Choroid plexus epithelial cell (primary cell): Measurements from ENCODE around the gene DAZAP2.
A peak's percentile ranks its signal among the peaks of the same experiment; 100 is the strongest.

ENCODE experiments used
- DNase-seq: peaks from one replicate; pipeline ENCODE4 v3.0.0-alpha.2; 2010; ENCODE audit warnings: low read depth
- H3K4me3 ChIP-seq: 2 replicates; pipeline ENCODE4 v1.5.1; 2011; ENCODE audit warnings: low read depth, mild to moderate bottlenecking, control low read depth, low read length, moderate library complexity
- TF ChIP-seq, protein P1 (sequence below): conservative IDR thresholded peaks from 2 replicates; pipeline ENCODE4 v1.5.1; 2011; ENCODE audit warnings: low read depth, mild to moderate bottlenecking, control low read depth, inconsistent platforms, low read length, moderate library complexity

Gene DAZAP2

DNA sequence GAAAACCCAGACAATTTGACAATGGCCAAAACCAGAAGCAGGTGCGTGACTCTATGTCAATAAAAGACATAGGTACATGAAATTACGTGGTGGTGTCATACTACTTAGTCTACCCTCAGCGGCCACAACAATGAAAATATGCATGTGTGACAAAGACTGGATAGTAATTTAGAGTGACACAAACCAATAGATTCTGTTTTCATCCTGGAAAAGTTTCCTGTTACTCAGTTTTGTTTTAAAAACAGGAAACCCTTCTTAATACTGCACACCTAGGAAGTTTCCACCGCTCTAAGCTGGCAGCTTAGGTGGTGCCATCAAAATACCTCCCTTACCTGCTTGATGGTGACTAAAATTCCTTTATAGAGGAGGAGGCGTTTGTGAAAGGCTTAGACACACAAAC is 35.9 kb upstream of the DAZAP2 start:
- H3K4me3 ChIP-seq, result no peak overlapping the region
- TF ChIP-seq, protein P1, sequence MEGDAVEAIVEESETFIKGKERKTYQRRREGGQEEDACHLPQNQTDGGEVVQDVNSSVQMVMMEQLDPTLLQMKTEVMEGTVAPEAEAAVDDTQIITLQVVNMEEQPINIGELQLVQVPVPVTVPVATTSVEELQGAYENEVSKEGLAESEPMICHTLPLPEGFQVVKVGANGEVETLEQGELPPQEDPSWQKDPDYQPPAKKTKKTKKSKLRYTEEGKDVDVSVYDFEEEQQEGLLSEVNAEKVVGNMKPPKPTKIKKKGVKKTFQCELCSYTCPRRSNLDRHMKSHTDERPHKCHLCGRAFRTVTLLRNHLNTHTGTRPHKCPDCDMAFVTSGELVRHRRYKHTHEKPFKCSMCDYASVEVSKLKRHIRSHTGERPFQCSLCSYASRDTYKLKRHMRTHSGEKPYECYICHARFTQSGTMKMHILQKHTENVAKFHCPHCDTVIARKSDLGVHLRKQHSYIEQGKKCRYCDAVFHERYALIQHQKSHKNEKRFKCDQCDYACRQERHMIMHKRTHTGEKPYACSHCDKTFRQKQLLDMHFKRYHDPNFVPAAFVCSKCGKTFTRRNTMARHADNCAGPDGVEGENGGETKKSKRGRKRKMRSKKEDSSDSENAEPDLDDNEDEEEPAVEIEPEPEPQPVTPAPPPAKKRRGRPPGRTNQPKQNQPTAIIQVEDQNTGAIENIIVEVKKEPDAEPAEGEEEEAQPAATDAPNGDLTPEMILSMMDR, result no peak
- no peak for DNase-seq

DNA sequence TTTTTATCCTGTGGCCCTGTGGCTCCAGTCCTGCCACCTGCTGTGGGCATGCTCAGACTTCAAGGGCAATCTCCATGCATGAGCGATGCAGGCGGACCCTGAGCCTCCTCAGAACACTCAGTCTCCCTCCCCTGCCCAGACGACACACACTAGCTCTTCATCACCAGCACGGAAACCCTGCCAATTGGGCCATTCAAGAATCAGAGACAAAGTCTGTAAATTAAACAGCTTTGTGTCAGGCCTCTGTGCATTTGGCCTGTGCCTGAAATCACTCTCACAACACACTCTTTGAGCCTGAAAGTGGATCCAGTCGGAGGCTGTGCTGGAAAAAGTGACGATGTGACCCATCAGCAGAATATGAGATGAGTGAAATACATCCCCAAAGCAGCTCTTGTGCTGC is 33.3 kb upstream of the DAZAP2 start:
- DNase-seq, result no peak
- no peak overlapping the region for H3K4me3 ChIP-seq
- TF ChIP-seq, protein P1, result no peak

DNA sequence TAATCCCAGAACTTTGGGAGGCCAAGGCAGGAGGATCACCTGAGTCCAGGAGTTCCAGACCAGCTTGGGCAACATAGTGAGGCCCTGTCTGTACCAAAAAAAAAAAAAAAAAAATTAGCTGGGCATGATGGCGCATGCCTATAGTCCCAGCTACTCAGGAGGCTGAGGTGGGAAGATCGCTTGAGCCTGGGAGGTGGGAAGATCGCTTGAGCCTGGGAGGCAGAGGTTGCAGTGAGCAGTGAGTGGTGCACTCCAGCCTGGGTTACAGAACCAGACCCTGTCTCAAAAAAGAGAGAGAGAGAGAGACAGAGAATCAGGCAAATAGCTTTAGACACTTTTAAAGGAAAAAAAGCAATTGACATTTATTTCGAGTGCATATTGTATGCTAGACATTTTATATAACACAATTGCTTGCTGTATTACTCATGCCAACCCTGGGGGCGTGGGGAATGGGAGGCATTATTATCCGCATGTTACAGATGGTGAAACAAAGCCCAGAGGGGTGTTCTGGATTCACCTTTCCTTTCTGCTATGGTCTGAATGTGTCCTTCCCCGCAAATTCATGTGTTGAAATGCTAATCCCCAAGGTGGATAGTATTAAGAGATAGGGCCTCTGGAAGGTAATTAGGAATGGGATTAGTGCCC is 30.5 kb upstream of the DAZAP2 start:
- TF ChIP-seq, protein P1, result no peak
- H3K4me3 ChIP-seq, result no peak overlapping the region
- no peak for DNase-seq

DNA sequence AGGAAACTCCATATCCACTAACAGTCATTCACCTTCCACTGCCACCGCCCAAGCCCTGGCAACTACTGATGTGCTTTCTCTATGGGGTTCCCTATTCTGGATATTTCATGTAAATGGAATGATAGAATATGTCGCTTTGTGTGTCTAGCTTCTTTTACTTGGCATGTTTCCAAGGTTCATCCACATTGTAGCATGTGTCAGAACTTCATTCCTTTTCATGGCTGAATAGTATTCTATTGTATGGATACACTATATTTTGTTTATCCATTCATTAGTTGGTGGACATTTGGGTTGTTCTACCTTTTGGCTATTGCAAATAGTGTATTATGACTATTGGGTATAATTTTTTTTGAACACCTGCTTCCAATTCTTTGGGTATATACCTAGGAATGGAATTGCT is 29.4 kb upstream of the DAZAP2 start:
- H3K4me3 ChIP-seq, result no peak overlapping the region
- TF ChIP-seq, protein P1, result no peak
- DNase-seq, result no peak

DNA sequence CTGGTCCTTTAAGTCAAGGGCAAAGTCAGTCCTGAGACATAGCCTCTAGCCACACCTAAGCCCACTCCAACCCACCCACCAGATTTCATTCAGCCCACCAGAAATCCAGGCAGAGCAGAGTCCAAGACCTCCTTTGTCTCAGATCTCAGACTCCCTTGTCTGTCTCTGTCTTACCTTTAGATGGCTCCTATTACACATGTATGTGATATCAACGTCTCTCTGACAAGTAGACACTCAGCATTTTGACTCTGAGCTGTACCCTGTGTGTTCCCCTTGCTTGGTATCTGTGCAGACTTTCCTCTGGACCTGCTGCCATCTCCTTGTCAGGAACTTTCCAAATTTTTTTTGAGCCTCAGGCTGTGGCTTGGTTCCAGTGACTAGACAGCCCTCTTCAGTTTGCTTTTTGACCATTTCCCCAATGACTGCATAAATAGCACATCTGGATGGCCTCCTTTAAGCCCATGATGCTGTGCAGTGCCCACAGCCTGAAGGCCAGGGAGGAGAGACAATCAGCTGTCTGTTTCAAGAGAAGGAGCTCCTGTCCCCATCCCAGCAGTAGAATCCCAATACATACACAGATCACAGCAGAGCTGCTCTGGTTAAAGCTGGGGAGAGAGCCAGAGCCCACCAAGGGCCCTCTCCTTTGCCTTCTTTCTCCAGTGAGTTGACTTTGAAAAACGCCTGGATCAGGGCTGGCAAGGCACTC is 27.8 kb upstream of the DAZAP2 start:
- TF ChIP-seq, protein P1, result no peak
- H3K4me3 ChIP-seq, result no peak overlapping the region
- DNase-seq, result no peak

DNA sequence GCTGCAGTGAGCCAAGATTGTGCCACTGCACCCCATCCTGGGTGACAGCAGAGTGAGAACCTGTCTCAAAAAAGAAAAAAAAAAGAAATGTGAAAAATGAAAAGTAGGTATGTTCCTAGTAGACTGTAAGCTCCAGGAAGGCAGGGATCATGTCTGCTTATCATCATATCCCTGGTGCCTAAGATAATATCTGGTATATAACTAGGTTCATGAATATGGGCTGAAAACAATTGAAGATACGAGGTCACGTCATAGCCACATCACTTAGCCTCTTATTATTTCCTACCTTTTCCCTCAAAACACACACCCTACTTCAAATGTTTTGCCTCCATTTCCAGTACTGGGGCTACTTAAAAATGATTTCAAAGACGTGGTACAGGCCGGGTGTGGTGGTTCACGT is 23.7 kb upstream of the DAZAP2 start:
- TF ChIP-seq, protein P1, result no peak
- no peak for DNase-seq
- H3K4me3 ChIP-seq, result no peak overlapping the region

DNA sequence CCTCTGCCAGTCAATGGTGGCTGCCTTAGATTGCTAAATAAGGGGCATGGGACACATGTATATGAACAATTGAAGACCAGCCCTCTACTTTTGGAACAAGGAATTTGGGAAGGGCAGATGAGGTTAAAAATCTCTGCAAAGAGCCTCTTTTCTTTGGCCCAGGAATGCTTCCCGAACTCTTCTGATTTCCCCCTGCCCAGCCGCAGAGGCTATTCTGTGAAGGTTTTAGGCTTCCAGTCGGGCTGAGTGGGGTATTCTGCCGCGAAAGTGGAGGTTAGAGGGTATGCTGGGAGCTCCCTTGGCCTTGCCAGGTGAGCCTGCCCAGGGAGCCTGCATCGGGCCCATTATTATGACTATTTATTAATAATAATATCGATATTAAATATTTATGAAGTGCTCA is 22.0 kb upstream of the DAZAP2 start:
- peak overlapping the region; percentile 84 for H3K4me3 ChIP-seq
- no peak for DNase-seq
- TF ChIP-seq, protein P1, result no peak
